Epithelial cell of proximal tubule (primary cell): ENCODE results near the gene CCDC102A. TPM values are rescaled to one million over a fixed set of nuclear protein-coding genes. Genes with fewer than 3 reads are reported as not detected.

Experiments
- DNase-seq: peaks from one replicate; pipeline ENCODE4 v3.0.0-alpha.2; 2011; ENCODE audit warnings: low read depth
- H3K4me3 ChIP-seq: 2 replicates; pipeline ENCODE4 v1.5.1; 2011; ENCODE audit warnings: low read depth, mild to moderate bottlenecking, low read length
- CTCF ChIP-seq: conservative IDR thresholded peaks from 2 replicates; pipeline ENCODE4 v1.5.1; 2012; ENCODE audit warnings: low read depth, mild to moderate bottlenecking, low read length
- total RNA-seq: library from RNA; depleted of rRNA; stranded (reverse); fragments of >200 nt; gene quantifications from 2 replicates; pipeline ENCODE4 v1.2.3, GENCODE V29; 2015

The CCDC102A gene
- total RNA-seq, 1 donor from 2014 or later: 22.7 TPM

- TF ChIP-seq CTCF: no peak
- no peak overlapping the region for H3K4me3 ChIP-seq
- no peak for DNase-seq
Observed at GRCh38 chr16:57476546-57477410, 59.6 kb downstream of the CCDC102A start.

GRCh38 chr16:57475711-57476339 is 60.5 kb downstream of the CCDC102A start:
- peak; percentile 41 for TF ChIP-seq CTCF
- DNase-seq: no peak
- H3K4me3 ChIP-seq: no peak overlapping the region

- no peak for DNase-seq
- no peak for TF ChIP-seq CTCF
- H3K4me3 ChIP-seq: no peak overlapping the region
Observed at GRCh38 chr16:57474671-57475661, 61.4 kb downstream of the CCDC102A start.

- TF ChIP-seq CTCF: no peak
- no peak overlapping the region for H3K4me3 ChIP-seq
- DNase-seq: no peak
Observed at GRCh38 chr16:57473906-57474305, 62.5 kb downstream of the CCDC102A start.

DNA sequence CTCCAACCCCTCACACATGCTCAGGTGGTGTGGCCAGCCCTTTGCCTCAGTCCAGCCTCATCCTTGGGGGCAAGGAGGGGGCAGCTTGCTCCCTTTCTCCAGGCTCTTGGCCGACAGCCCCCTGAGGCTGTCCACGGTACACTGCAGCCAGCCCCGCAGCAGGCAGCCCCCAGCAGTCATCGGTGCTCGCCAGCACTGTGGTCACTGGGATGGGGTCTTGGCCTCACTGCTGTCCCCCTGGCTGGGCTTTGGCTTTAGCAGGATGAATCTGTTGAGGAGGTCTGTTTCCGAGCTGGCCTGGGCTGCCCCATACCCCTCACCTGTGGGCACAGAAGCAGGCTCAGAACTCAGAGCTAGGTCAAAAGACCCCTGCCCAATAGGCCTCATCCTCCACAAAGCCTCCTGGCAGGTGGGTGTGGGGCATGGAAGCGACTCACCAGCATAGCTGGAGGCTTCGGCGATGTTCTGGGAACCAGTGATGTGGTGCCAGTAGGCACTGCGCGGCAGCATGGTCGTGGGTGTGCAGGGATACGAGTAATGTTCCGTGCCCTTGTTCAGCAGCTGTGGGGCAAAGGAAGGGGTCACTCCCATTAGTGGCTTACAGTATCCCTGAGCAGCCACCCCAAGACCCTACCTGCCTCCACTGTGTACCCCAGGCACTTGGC is 63.1 kb downstream of the CCDC102A start:
- DNase-seq: no peak

More for the DNA sequence above, 63.1 kb downstream of the CCDC102A start:
- no peak overlapping the region for H3K4me3 ChIP-seq
- no peak for TF ChIP-seq CTCF
